ENCODE data around the gene OGA. TPM values are rescaled to one million over a fixed set of nuclear protein-coding genes. Genes with fewer than 3 reads are reported as not detected.
A peak's percentile ranks its signal among the peaks of the same experiment; 100 is the strongest.

Gene OGA
- total RNA-seq, 1 donor from 2014 or later: 119 TPM

DNA sequence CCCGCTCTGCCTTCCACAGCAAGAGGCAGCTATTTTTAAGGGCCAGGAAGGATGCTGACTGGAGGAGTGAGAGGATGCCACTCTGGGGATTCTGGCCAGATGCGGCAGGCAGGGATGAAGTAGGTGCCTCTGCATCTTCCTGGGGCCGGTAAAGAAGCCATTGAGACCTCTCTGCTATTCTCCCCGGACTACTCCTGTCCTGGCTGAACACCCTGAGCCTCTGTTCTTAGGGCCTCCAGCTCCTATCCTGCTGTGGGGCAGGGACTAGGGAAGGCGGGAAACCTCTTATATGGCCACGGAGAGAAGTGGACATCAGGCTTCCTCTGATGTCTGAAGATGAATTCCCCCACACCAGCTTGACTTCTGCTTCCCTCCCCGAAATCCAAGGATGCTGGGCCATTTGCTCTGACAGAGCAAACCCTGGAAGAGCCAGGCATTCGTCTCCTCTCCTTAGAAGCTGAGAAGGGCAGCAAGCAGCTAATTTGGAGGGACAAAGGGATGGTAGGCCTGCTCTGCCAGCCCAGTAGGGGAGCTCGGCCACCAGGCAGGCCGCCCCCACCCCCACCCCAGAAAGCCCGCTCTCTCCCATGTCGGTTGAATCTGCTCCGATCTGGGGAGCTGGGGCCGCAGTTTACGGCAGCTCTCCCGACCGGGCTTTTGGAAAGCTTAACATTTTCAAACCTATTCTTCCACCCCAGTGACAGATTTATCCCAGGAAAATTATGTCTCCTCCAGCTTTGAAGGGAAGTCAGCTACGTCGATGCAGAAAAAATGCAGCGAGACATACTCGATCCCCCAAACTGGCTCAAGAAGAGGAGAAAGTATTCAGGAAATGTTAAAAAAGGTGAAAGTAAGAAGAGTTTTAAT is 45.1 kb downstream of the OGA start:
- H3K4me1 ChIP-seq (ENCODE audit: insufficient read depth, low read length): no peaks in the 10 kb centered on the region
- FAIRE-seq: no peak
- H3K27ac ChIP-seq (ENCODE audit: low read depth, low read length): no peak overlapping the region
- H3K4me2 ChIP-seq (ENCODE audit: low read length): no peak overlapping the region
- peaks cover 65% of the 10 kb centered on the region for H3K27me3 ChIP-seq (ENCODE audit: insufficient read depth, low read length)
- H3K36me3 ChIP-seq (ENCODE audit: insufficient read depth, low read length): no peaks in the 10 kb centered on the region
- H2AFZ ChIP-seq (ENCODE audit: low read depth, low read length): no peak overlapping the region
- H3K9ac ChIP-seq (ENCODE audit: low read length): no peak overlapping the region
- no peak overlapping the region for H3K4me3 Mint-ChIP-seq (ENCODE audit: unreplicated experiment)
- no peak for DNase-seq (ENCODE audit: low read depth)
- no peaks in the 10 kb centered on the region for H3K79me2 ChIP-seq (ENCODE audit: insufficient read depth, low read length)
- H3K9me3 ChIP-seq (ENCODE audit: insufficient read depth, low read depth, low read length): no peaks in the 10 kb centered on the region
- H3K9me3 Mint-ChIP-seq (ENCODE audit: unreplicated experiment): peaks cover 3% of the 10 kb centered on the region
- H3K27me3 Mint-ChIP-seq (ENCODE audit: low read depth, unreplicated experiment): peaks cover 65% of the 10 kb centered on the region
- no peak overlapping the region for H3K27ac Mint-ChIP-seq (ENCODE audit: unreplicated experiment)
- peaks cover 17% of the 10 kb centered on the region for H3K36me3 Mint-ChIP-seq (ENCODE audit: low read depth, unreplicated experiment)
- H4K20me1 ChIP-seq (ENCODE audit: insufficient read depth, low read length): peaks cover 25% of the 10 kb centered on the region
- no peak overlapping the region for H3K4me3 ChIP-seq (ENCODE audit: insufficient read depth, low read depth, low read length)
- no peaks in the 10 kb centered on the region for H3K4me1 Mint-ChIP-seq (ENCODE audit: low read depth, unreplicated experiment)
- peak; percentile 83 for TF ChIP-seq EZH2 (IDR thresholded peaks at IDR 0.05; ENCODE audit: insufficient read depth, low read length)
- TF ChIP-seq, protein P1, sequence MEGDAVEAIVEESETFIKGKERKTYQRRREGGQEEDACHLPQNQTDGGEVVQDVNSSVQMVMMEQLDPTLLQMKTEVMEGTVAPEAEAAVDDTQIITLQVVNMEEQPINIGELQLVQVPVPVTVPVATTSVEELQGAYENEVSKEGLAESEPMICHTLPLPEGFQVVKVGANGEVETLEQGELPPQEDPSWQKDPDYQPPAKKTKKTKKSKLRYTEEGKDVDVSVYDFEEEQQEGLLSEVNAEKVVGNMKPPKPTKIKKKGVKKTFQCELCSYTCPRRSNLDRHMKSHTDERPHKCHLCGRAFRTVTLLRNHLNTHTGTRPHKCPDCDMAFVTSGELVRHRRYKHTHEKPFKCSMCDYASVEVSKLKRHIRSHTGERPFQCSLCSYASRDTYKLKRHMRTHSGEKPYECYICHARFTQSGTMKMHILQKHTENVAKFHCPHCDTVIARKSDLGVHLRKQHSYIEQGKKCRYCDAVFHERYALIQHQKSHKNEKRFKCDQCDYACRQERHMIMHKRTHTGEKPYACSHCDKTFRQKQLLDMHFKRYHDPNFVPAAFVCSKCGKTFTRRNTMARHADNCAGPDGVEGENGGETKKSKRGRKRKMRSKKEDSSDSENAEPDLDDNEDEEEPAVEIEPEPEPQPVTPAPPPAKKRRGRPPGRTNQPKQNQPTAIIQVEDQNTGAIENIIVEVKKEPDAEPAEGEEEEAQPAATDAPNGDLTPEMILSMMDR (IDR thresholded peaks at IDR 0.05; ENCODE audit: insufficient read depth, low read depth, low read length): no peak

DNA sequence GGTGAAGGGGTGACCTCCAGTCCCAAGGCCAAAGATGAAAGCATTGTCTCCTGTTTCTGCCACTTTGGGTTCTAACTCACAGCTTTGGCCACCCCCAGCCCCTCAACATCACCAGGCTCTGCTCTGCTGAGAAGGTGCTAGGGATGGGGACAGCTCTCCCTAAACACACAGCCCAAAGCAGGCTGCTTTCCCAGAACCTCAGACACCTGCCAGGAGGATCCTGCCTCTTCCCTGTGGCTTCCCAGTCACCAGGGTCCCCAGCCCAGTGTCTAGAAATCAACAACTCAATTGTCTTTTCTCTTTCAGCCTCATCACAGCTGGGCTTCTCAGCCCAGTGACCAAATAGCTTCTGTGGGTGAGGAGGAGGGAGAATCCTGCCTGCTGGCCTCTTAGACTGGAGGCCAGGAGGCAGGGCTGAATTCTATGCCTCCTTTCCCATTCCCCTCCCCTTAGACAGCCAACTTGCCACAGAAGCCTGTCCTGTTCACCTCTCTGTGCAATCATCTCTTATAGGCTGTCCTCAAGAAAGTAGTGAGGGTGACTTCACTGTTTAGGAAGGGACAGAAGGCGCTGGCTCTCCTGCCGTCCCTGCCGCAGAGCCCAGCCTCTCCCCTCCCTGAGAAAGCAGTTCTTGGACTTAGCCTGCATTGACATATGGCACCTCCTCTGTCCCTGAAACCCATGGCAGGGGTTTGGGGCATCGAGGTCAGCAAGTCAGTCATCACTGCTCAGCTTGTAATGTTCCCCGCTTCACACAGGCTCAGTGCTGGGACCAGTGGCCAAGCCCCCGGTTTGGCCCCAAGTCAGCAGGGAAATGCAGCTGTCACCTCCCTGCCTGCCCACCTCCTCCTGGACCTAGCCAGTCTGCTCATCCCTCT is 46.0 kb downstream of the OGA start:
- peaks cover 56% of the 10 kb centered on the region for H3K27me3 ChIP-seq (ENCODE audit: insufficient read depth, low read length)
- H2AFZ ChIP-seq (ENCODE audit: low read depth, low read length): no peak overlapping the region
- no peaks in the 10 kb centered on the region for H3K36me3 ChIP-seq (ENCODE audit: insufficient read depth, low read length)
- H4K20me1 ChIP-seq (ENCODE audit: insufficient read depth, low read length): peaks cover 16% of the 10 kb centered on the region
- no peak overlapping the region for H3K27ac ChIP-seq (ENCODE audit: low read depth, low read length)
- DNase-seq (ENCODE audit: low read depth) (no peak), FAIRE-seq (no peak)
- H3K9ac ChIP-seq (ENCODE audit: low read length): no peak overlapping the region
- H3K79me2 ChIP-seq (ENCODE audit: insufficient read depth, low read length): no peaks in the 10 kb centered on the region
- Mint-ChIP-seq H3K27me3 (ENCODE audit: low read depth, unreplicated experiment) (peaks cover 62% of the 10 kb centered on the region), H3K27ac (ENCODE audit: unreplicated experiment) (no peak overlapping the region), H3K4me1 (ENCODE audit: low read depth, unreplicated experiment) (no peaks in the 10 kb centered on the region), H3K9me3 (ENCODE audit: unreplicated experiment) (peaks cover 3% of the 10 kb centered on the region), H3K36me3 (ENCODE audit: low read depth, unreplicated experiment) (peaks cover 11% of the 10 kb centered on the region), H3K4me3 (ENCODE audit: unreplicated experiment) (no peak overlapping the region)
- no peak overlapping the region for H3K4me3 ChIP-seq (ENCODE audit: insufficient read depth, low read depth, low read length)
- TF ChIP-seq, protein P1 (IDR thresholded peaks at IDR 0.05; ENCODE audit: insufficient read depth, low read depth, low read length): no peak
- no peak for TF ChIP-seq EZH2 (IDR thresholded peaks at IDR 0.05; ENCODE audit: insufficient read depth, low read length)
- no peaks in the 10 kb centered on the region for H3K9me3 ChIP-seq (ENCODE audit: insufficient read depth, low read depth, low read length)
- no peaks in the 10 kb centered on the region for H3K4me1 ChIP-seq (ENCODE audit: insufficient read depth, low read length)
- H3K4me2 ChIP-seq (ENCODE audit: low read length): no peak overlapping the region
